Kidney epithelial cell (primary cell): ENCODE data around the gene VASP. TPM values are rescaled to one million over a fixed set of nuclear protein-coding genes. Genes with fewer than 3 reads are reported as not detected.
A peak's percentile ranks its signal among the peaks of the same experiment; 100 is the strongest.

Experiments used
- DNase-seq: peaks from one replicate; pipeline ENCODE4 v3.0.0-alpha.2; 2010; ENCODE audit warnings: low read depth
- H3K27me3 ChIP-seq: 2 replicates; pipeline ENCODE4 v1.6.0; 2011; ENCODE audit warnings: low read length; ENCODE audit not compliant: control insufficient read depth, insufficient read depth
- H3K36me3 ChIP-seq: 2 replicates; pipeline ENCODE4 v1.5.1; 2011; ENCODE audit warnings: low read length; ENCODE audit not compliant: control insufficient read depth, insufficient read depth
- H3K4me3 ChIP-seq: 2 replicates; pipeline ENCODE4 v1.5.1; 2011; ENCODE audit warnings: low read depth, mild to moderate bottlenecking, control low read depth, low read length
- total RNA-seq: library from RNA; depleted of rRNA; stranded (reverse); fragments of >200 nt; gene quantifications from 2 replicates; pipeline ENCODE4 v1.2.3, GENCODE V29; 2015
- TF ChIP-seq, protein P1 (sequence below): IDR thresholded peaks from 2 replicates; pipeline ENCODE4 v1.5.1; 2011; ENCODE audit warnings: mild to moderate bottlenecking, moderate library complexity, low read length, control low read depth, inconsistent platforms; ENCODE audit not compliant: insufficient read depth, poor library complexity, severe bottlenecking

VASP gene
- total RNA-seq, 1 donor from 2014 or later, result 228 TPM

- no peak overlapping the region for H3K4me3 ChIP-seq
These were observed 11.2 kb downstream of the VASP start for GRCh38 chr19:45518469-45518826.

DNA sequence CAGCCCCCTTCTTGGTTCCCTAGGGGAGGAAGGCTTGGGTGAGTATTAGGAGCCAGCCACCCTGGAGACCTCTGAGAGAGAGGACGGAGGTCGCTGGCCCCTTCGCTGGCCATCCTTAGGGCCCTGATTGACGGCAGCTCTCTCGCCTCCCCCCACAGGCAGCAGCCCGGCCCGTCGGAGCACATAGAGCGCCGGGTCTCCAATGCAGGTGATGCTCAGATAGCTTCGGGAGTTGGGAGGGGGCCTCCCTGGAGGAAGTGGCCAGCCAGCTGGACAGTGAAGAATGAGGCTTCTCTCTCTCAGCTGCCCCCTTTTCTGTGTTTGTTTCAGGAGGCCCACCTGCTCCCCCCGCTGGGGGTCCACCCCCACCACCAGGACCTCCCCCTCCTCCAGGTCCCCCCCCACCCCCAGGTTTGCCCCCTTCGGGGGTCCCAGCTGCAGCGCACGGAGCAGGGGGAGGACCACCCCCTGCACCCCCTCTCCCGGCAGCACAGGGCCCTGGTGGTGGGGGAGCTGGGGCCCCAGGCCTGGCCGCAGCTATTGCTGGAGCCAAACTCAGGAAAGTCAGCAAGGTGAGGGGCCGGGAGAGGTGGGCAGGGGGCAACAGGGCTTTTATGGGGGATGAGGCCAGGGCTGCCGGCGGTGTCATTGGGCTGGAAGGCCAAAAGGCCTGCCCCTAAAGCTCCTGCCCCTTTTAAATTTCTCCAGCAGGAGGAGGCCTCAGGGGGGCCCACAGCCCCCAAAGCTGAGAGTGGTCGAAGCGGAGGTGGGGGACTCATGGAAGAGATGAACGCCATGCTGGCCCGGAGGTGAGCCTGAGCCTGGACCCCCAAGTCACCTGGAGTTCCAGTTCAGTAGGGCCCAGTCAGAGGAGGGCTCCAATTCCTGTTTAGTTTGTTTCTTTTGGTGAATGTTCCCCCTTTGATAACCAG, 15.0 kb downstream of the VASP start:
- no peaks in the 10 kb centered on the region for H3K27me3 ChIP-seq

More at GRCh38 chr19:45518469-45518826, 11.2 kb downstream of the VASP start:
- peaks cover 4% of the 10 kb centered on the region for H3K36me3 ChIP-seq
- no peaks in the 10 kb centered on the region for H3K27me3 ChIP-seq
- no peak for DNase-seq
- TF ChIP-seq, protein P1, sequence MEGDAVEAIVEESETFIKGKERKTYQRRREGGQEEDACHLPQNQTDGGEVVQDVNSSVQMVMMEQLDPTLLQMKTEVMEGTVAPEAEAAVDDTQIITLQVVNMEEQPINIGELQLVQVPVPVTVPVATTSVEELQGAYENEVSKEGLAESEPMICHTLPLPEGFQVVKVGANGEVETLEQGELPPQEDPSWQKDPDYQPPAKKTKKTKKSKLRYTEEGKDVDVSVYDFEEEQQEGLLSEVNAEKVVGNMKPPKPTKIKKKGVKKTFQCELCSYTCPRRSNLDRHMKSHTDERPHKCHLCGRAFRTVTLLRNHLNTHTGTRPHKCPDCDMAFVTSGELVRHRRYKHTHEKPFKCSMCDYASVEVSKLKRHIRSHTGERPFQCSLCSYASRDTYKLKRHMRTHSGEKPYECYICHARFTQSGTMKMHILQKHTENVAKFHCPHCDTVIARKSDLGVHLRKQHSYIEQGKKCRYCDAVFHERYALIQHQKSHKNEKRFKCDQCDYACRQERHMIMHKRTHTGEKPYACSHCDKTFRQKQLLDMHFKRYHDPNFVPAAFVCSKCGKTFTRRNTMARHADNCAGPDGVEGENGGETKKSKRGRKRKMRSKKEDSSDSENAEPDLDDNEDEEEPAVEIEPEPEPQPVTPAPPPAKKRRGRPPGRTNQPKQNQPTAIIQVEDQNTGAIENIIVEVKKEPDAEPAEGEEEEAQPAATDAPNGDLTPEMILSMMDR, result no peak

GRCh38 chr19:45523642-45524256, 16.5 kb downstream of the VASP start:
- TF ChIP-seq, protein P1, result peak; percentile 88
- Histone ChIP-seq H3K4me3 (no peak overlapping the region), H3K27me3 (peaks cover under 1% of the 10 kb centered on the region), H3K36me3 (peaks cover 1% of the 10 kb centered on the region)
- no peak for DNase-seq

More for the DNA sequence above, 15.0 kb downstream of the VASP start:
- Histone ChIP-seq H3K36me3 (peaks cover 3% of the 10 kb centered on the region), H3K4me3 (no peak overlapping the region)
- DNase-seq, result no peak
- TF ChIP-seq, protein P1, result no peak

- TF ChIP-seq, protein P1, result no peak
- H3K27me3 ChIP-seq, result peaks cover 5% of the 10 kb centered on the region
- no peak for DNase-seq
- H3K4me3 ChIP-seq, result no peak overlapping the region
- peaks cover 1% of the 10 kb centered on the region for H3K36me3 ChIP-seq
These were observed 17.4 kb downstream of the VASP start for GRCh38 chr19:45524575-45525129.

DNA sequence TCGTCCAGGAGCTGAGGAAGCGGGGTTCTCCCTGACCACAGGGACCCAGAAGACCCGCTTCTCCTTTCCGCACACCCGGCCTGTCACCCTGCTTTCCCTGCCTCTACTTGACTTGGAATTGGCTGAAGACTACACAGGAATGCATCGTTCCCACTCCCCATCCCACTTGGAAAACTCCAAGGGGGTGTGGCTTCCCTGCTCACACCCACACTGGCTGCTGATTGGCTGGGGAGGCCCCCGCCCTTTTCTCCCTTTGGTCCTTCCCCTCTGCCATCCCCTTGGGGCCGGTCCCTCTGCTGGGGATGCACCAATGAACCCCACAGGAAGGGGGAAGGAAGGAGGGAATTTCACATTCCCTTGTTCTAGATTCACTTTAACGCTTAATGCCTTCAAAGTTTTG, 18.9 kb downstream of the VASP start:
- DNase-seq, result no peak
- TF ChIP-seq, protein P1, result no peak
- Histone ChIP-seq H3K36me3 (no peaks in the 10 kb centered on the region), H3K27me3 (peaks cover 5% of the 10 kb centered on the region), H3K4me3 (no peak overlapping the region)
